Aorta (tissue), 5 donors: Measurements from ENCODE around the gene DNPH1. TPM values are rescaled to one million over a fixed set of nuclear protein-coding genes. Genes with fewer than 3 reads are reported as not detected.

Source experiments
- ATAC-seq: fragments of 200-7000 bp; cut with Tn5 transposase; one replicate; pipeline ENCODE4 v1.9.1; 2022; ENCODE audit warnings: moderate library complexity; ENCODE audit not compliant: low FRiP score
- DNase-seq, 2 donors: peaks; one replicate each; pipeline ENCODE4 v3.0.0-alpha.2; 2020
- H3K27ac ChIP-seq, 2 donors: one replicate each; pipeline ENCODE4 v1.5.1; 2013; ENCODE audit warnings: low read length in 2 of 2, mild to moderate bottlenecking in 2 of 2, moderate library complexity in 2 of 2, control low read depth in 1 of 2, inconsistent platforms in 1 of 2, low read depth in 1 of 2
- H3K27me3 ChIP-seq, 2 donors: one replicate each; pipeline ENCODE4 v1.6.1; 2013; ENCODE audit warnings: control low read depth in 1 of 2, low read length in 1 of 2, mild to moderate bottlenecking in 1 of 2, moderate library complexity in 1 of 2; ENCODE audit not compliant: insufficient read depth in 2 of 2, control insufficient read depth in 1 of 2
- H3K36me3 ChIP-seq, 2 donors: one replicate each; pipeline ENCODE4 v1.6.1; 2013; ENCODE audit warnings: control low read depth in 1 of 2, low read length in 1 of 2, mild to moderate bottlenecking in 1 of 2; ENCODE audit not compliant: insufficient read depth in 2 of 2, control insufficient read depth in 1 of 2
- H3K4me1 ChIP-seq, 2 donors: one replicate each; pipeline ENCODE4 v1.6.1; 2013; ENCODE audit warnings: low read length in 2 of 2, control low read depth in 1 of 2, mild to moderate bottlenecking in 1 of 2, moderate library complexity in 1 of 2; ENCODE audit not compliant: insufficient read depth in 2 of 2, control insufficient read depth in 1 of 2
- H3K4me3 ChIP-seq, 2 donors: one replicate each; pipeline ENCODE4 v1.5.1; 2013; ENCODE audit warnings: low read length in 2 of 2, control low read depth in 1 of 2, mild to moderate bottlenecking in 1 of 2
- H3K9me3 ChIP-seq: one replicate; pipeline ENCODE4 v1.6.1; 2013; ENCODE audit warnings: mild to moderate bottlenecking, low read length; ENCODE audit not compliant: control insufficient read depth
- WGBS, 2 donors: extraction: QIAGEN DNeasy Blood & Tissue Kit; methylation state at CpG; one replicate each; pipeline ENCODE4 v1.1.7; 2013; 5-methylcytosine and 5-hydroxymethylcytosine counted together
- intact Hi-C, 2 donors: fragments of 100-400 bp; cut with DNase I; formaldehyde crosslinking; loops; one replicate each; pipeline versions ENCODE4 v1.14.2 to v1.15.0; 2022
- polyA plus RNA-seq, 2 donors: library from polyadenylated mRNA; stranded (reverse); fragments of 200-250 nt; gene quantifications; one replicate each; pipeline ENCODE4 v1.2.3, GENCODE V29; 2013
- total RNA-seq, 2 donors: library from RNA; stranded (reverse); fragmentation: NEBNext Ultra II Directional; extraction: Animal tissue kit (Norgen Biotek cat#: 25700); gene quantifications; one replicate each; pipeline ENCODE4 v1.2.1, GENCODE V29; 2021
- donor health status: healthy with polysubstance abuse.
- donor health status: Bipolar disorder and iron deficiency.
- donor health status: DM: no; HTN: no; CAD: no.
- donor health status: DM: no; HTN: no; CAD: no.
- donor health status: DM: yes; HTN: yes; CAD: no.

DNPH1 gene
- total and polyA plus RNA-seq, 4 donors = 10.2 to 87.4 (median 27.4) TPM

DNA sequence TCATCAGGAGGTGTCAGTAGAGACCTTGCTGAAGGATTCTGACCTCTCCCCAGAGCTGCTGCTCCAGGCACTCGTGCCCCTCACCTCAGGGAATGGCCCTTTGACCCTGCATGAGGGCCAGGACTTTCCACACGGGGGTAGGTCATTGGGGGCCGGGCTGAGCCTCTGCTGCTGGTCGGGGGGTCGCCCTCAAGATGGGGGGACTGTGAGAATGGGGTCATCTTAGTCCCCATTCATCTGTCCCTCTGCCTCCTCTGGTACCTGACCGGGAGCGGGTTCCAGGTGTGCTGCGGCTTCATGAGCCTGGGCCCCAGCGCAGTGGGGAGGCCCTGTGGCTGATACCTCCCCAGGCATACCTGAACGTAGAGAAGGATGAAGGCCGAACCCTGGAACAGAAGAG lies 15.8 kb downstream of the DNPH1 start:
- intact Hi-C loops = no loop called here
- Histone ChIP-seq H3K27ac (no peak overlapping the region), H3K36me3 (peaks cover 0 to 5% of the 10 kb centered on the region in 2 donors), H3K27me3 (no peaks in the 10 kb centered on the region), H3K4me1 (no peaks in the 10 kb centered on the region), H3K4me3 (no peak overlapping the region), H3K9me3 (no peaks in the 10 kb centered on the region)
- ATAC-seq (no peak), DNase-seq (peak in 1 of 2 donors; percentile 47)
- WGBS, 2 donors = 87% methylated on average over 11 of the region's 11 CpGs

DNA sequence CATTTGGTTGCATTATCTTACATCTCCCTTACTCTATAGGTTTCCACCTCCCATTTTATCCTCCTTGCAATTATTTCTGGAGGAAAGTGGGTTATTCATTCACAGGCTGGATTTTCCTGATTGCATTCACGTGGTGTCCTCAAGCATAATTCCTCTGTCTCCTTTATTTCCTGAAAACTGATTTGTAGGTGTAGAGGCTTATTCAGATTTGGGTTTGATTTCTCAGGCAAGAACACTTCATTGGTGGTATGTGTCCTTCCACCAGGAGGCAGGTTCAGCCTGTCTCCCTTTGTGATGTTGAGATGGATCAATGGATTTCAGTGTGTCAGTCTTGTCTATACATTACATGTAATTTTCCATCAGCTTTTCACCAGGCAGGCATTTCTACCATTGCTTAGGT lies 17.3 kb downstream of the DNPH1 start:
- Histone ChIP-seq H3K4me1 (no peaks in the 10 kb centered on the region), H3K9me3 (no peaks in the 10 kb centered on the region), H3K36me3 (peaks cover 0 to 5% of the 10 kb centered on the region in 2 donors), H3K4me3 (no peak overlapping the region), H3K27ac (no peak overlapping the region), H3K27me3 (no peaks in the 10 kb centered on the region)
- DNase-seq (no peak), ATAC-seq (no peak)
- 69 to 70% methylated on average over 1 of the region's 1 CpG for WGBS, 2 donors
- intact Hi-C loops = no loop called here

DNA sequence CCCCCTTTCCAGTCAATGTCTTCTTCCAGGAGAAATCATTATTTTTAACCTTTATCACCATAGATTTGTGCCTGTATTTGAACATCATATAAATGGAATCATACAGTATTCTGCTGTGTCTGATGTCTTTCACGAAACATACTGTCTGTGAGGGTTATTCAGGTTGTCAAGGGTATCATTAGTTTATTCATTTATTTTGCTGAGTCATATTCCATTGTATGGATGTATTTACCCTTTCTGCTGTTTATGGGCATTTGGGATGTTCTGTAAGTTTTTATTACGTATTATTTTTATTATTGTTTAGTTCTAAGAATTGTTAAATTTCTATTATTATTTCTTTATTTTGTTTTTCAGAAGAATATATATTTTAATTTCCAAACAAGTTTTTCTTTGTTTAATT lies 22.0 kb downstream of the DNPH1 start:
- no peaks in the 10 kb centered on the region for H3K4me1 ChIP-seq
- H3K27ac ChIP-seq = no peak overlapping the region
- intact Hi-C loops = no loop called here
- 90 to 92% methylated on average over 2 of the region's 2 CpGs for WGBS, 2 donors
- H3K27me3 ChIP-seq = no peaks in the 10 kb centered on the region
- no peaks in the 10 kb centered on the region for H3K9me3 ChIP-seq
- DNase-seq (no peak), ATAC-seq (no peak)
- H3K36me3 ChIP-seq = peaks cover 0 to 2% of the 10 kb centered on the region in 2 donors
- H3K4me3 ChIP-seq = no peak overlapping the region

DNA sequence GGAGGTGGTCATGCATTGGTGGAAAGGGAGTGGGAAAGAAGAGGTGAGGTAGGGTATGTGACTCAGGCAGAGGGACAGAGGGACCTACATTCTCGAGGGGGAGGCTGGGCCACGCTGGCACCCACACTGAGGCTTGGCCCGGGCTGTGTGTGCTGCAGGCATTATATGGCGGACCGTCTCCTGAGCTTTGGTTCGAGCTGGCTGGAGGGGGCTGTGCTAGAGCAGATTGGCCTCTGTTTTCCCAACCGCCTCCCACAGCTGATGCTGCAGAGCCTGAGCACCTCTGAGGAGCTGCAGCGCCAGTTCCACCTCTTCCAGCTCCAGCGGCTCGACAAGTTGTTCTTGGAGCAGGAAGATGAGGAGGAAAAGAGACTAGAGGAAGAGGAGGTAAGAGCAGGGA lies 23.4 kb downstream of the DNPH1 start:
- intact Hi-C loops = no loop called here

DNA sequence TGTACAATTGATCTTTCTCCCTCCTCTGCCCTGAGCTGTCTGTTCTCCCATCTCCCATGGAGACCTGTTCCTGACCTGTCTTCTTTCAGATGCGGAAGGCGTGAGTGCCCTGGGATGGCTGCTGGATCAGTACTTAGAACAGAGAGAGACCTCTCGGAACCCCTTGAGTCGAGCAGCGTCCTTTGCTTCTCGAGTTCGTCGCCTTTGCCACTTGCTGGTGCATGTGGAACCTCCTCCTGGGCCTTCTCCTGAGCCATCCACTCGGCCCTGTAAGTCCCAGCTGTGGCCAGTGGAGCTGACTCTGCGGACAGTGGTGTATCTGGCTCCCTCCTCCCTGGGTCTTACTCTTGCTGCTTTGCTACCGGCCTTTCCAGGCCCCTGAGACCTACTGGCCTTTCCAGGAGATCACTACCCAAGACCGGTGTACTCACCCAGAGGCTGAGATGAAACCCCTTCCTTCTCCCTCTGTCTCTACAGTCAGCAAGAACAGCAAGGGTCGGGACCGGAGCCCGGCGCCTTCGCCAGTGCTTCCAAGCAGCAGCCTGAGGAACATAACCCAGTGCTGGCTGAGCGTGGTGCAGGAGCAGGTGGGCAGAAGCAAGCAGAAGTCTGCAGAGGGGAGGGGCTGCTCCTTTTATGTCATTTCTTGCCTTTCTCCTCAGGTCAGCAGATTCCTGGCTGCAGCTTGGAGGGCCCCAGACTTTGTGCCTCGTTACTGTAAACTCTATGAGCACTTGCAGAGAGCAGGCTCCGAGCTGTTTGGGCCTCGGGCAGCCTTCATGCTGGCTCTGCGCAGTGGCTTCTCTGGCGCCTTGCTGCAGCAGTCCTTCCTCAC lies 24.8 kb downstream of the DNPH1 start:
- H3K9me3 ChIP-seq = no peaks in the 10 kb centered on the region
- ATAC-seq (no peak), DNase-seq (peak in 1 of 2 donors; percentile 39)
- H3K4me3 ChIP-seq = no peak overlapping the region
- peaks cover 3 to 7% of the 10 kb centered on the region in 2 donors for H3K36me3 ChIP-seq
- no peak overlapping the region for H3K27ac ChIP-seq
- H3K27me3 ChIP-seq = no peaks in the 10 kb centered on the region
- WGBS, 2 donors = 93 to 94% methylated on average over 23 of the region's 23 CpGs
- intact Hi-C loops = no loop called here
- no peaks in the 10 kb centered on the region for H3K4me1 ChIP-seq

More for the DNA sequence above, 23.4 kb downstream of the DNPH1 start:
- WGBS, 2 donors = 94 to 96% methylated on average over 10 of the region's 10 CpGs
- H3K4me3 ChIP-seq = no peak overlapping the region
- peaks cover 1 to 3% of the 10 kb centered on the region in 2 donors for H3K36me3 ChIP-seq
- no peaks in the 10 kb centered on the region for H3K4me1 ChIP-seq
- ATAC-seq (no peak), DNase-seq (peak in 1 of 2 donors; percentile 65)
- H3K27me3 ChIP-seq = no peaks in the 10 kb centered on the region
- no peaks in the 10 kb centered on the region for H3K9me3 ChIP-seq
- H3K27ac ChIP-seq = no peak overlapping the region

DNA sequence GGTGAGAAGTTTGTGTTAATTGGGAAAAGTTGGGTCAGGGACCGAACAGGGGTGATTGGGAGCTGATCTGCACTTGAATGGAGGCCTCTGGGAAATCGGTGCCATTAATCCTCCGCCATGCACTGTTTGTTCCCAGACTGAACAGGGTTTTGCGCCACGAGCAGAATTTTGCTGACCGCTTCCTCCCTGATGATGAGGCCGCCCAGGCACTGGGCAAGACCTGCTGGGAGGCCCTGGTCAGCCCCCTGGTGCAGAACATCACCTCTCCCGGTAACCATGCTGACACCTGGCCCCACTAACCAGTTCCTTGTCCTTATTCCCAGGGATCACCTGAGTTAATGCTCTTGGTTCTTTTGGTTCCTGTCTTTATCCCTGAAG lies 25.6 kb downstream of the DNPH1 start:
- H3K4me3 ChIP-seq = no peak overlapping the region
- H3K27ac ChIP-seq = no peak overlapping the region
- DNase-seq (peak in 1 of 2 donors; percentile 65), ATAC-seq (no peak)
- 90 to 93% methylated on average over 8 of the region's 8 CpGs for WGBS, 2 donors
- intact Hi-C loops = no loop called here
- H3K36me3 ChIP-seq = peaks cover 3 to 8% of the 10 kb centered on the region in 2 donors
- no peaks in the 10 kb centered on the region for H3K27me3 ChIP-seq
- no peaks in the 10 kb centered on the region for H3K4me1 ChIP-seq
- H3K9me3 ChIP-seq = no peaks in the 10 kb centered on the region

DNA sequence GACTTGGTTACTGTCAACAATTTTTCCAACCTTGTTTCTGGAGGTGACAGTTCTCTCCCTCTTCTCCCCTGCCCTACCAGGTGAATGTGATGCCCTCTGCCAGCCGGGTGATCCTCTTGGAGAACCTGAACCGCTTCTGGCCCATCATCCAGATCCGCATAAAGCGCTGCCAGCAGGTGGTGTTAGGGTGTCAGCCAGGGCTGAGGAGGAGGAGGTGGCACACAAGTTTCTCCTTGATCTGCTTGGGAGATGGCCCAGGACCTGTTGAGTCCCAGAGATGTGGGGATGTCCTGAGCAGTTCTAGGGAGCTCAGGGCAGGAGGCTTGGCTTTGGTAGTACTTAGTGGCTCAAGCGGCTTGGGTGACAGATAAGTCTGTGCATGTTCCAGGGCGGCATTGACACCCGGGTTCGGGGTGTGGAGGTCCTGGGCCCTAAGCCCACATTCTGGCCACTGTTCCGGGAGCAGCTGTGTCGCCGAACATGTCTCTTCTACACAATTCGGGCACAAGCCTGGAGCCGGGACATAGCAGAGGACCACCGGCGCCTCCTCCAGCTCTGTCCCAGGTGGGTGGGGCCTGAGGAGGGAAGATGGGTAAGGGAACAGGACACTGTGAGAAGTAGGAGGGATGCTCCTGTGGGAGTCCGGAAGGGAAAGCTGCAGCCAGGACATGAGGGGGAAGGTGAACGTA lies 26.1 kb downstream of the DNPH1 start:
- WGBS, 2 donors = 89 to 91% methylated on average over 17 of the region's 17 CpGs
- H3K27ac ChIP-seq = no peak overlapping the region
- H3K36me3 ChIP-seq = peaks cover 3 to 8% of the 10 kb centered on the region in 2 donors
- ATAC-seq = no peak
- H3K9me3 ChIP-seq = no peaks in the 10 kb centered on the region
- intact Hi-C loops = no loop called here
- no peaks in the 10 kb centered on the region for H3K27me3 ChIP-seq
- no peaks in the 10 kb centered on the region for H3K4me1 ChIP-seq
- peak in 1 of 2 donors; percentile 39 for DNase-seq
- no peak overlapping the region for H3K4me3 ChIP-seq

DNA sequence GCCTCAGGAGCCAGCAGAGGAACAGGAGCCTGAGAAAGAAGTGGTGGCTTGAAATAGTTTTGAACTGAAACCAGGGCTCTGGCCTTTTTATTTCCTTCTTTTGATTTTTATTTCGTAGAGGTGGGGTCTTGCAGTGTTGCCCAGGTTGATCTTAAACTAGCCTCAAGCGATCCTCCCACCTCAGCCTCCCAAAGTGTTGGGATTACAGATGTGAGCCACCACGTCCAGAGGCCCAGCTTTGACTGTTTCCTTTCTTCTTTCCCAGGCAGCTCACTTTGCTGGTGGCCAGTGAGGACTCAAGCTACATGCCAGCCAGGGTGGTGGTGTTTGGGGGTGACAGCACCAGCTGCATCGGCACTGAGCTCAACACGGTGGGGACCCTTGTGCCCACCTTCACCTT lies 26.8 kb downstream of the DNPH1 start:
- no peaks in the 10 kb centered on the region for H3K4me1 ChIP-seq
- no peak for ATAC-seq
- intact Hi-C loops = no loop called here
- H3K27me3 ChIP-seq = no peaks in the 10 kb centered on the region
- no peak overlapping the region for H3K27ac ChIP-seq
- H3K36me3 ChIP-seq = peaks cover 3 to 8% of the 10 kb centered on the region in 2 donors
- no peak overlapping the region for H3K4me3 ChIP-seq
- H3K9me3 ChIP-seq = no peaks in the 10 kb centered on the region
- DNase-seq = peak in 1 of 2 donors; percentile 42
- 90% methylated on average over 5 of the region's 5 CpGs for WGBS, 2 donors

DNA sequence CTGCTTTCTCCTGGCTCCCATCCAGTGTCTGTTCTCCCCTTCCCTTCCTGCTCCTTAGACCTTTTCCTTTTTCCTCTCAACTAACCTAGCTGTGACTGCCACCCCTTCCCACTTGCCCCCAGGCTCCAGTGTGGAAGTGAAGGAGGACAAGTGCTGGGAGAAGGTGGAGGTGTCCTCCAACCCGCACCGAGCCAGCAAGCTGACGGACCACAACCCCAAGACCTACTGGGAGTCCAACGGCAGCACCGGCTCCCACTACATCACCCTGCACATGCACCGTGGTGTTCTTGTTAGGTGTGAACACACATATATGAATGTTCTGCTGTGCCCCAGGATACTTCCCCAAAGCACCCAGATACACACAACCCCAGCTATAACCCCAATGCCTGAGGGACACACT lies 28.7 kb downstream of the DNPH1 start:
- WGBS, 2 donors = 90 to 95% methylated on average over 6 of the region's 6 CpGs
- Histone ChIP-seq H3K9me3 (no peaks in the 10 kb centered on the region), H3K27me3 (no peaks in the 10 kb centered on the region), H3K27ac (no peak overlapping the region), H3K4me1 (no peaks in the 10 kb centered on the region), H3K36me3 (peaks cover 3 to 15% of the 10 kb centered on the region in 2 donors), H3K4me3 (no peak overlapping the region)
- DNase-seq (peak in 1 of 2 donors; percentile 55), ATAC-seq (no peak)
- intact Hi-C loops = no loop called here
